HFFc6 (cell line): Measurements from ENCODE around the gene PIF1. TPM values are rescaled to one million over a fixed set of nuclear protein-coding genes. Genes with fewer than 3 reads are reported as not detected.

Experiments used
- DNase-seq: peaks from one replicate; pipeline ENCODE4 v3.0.0-alpha.2; 2018
- H3K27ac Mint-ChIP-seq: 2 replicates; pipeline ENCODE4 v1.8.0; 2020; ENCODE audit warnings: mild to moderate bottlenecking, mixed read lengths
- H3K27me3 Mint-ChIP-seq: 2 replicates; pipeline ENCODE4 v1.8.0; 2021; ENCODE audit warnings: mild to moderate bottlenecking, moderate library complexity, mixed read lengths; ENCODE audit not compliant: insufficient read depth
- H3K36me3 Mint-ChIP-seq: 2 replicates; pipeline ENCODE4 v1.8.0; 2021; ENCODE audit warnings: low read depth, mixed read lengths
- H3K4me1 Mint-ChIP-seq: 2 replicates; pipeline ENCODE4 v1.8.0; 2020; ENCODE audit warnings: low read depth, mixed read lengths
- H3K4me3 Mint-ChIP-seq: 2 replicates; pipeline ENCODE4 v1.8.0; 2020; ENCODE audit warnings: mild to moderate bottlenecking, moderate library complexity, mixed read lengths
- H3K9me3 Mint-ChIP-seq: 2 replicates; pipeline ENCODE4 v1.8.0; 2020; ENCODE audit warnings: mild to moderate bottlenecking, mixed read lengths
- total RNA-seq, 6 experiments: library from RNA; stranded (reverse); fragmentation: NEBNext Ultra II Directional; extraction: Animal tissue kit (Norgen Biotek cat#: 25700); gene quantifications; 2 replicates in 1 of 6; 3 replicates in 5 of 6; pipeline ENCODE4 v1.2.3, GENCODE V29; 2021
- TF ChIP-seq, protein P1 (sequence below): fragments of 200-600 bp; sonication (generic); IDR thresholded peaks from 2 replicates; pipeline ENCODE4 v1.5.0; 2021; ENCODE audit warnings: antibody characterized with exemption, mild to moderate bottlenecking

PIF1 gene
- total RNA-seq, 6 experiments from 2014 or later, result 4.0 to 10.7 (median 8.4) TPM

DNA sequence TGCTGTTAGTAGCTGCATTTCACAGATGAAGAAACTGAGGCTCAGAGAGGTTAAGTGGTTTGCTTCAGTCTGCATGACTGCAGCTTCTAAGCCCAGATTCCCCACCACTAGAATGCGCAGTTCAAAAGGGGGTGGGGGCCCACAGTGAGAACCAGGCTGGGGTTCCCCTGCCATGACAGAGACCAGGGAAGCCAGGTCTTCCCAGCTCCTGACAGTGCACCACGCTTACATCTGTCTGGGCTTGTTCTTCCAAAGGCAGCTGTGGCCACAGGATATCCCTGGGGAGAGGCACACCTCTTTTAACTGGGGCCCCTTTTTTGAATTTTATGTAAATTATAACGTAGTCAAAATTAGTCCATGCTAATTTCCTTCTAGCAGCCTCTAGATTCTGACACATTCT, 21.6 kb upstream of the PIF1 start:
- H3K27me3 Mint-ChIP-seq, result no peaks in the 10 kb centered on the region; the same call in 1 of the 2 replicates
- TF ChIP-seq, protein P1, sequence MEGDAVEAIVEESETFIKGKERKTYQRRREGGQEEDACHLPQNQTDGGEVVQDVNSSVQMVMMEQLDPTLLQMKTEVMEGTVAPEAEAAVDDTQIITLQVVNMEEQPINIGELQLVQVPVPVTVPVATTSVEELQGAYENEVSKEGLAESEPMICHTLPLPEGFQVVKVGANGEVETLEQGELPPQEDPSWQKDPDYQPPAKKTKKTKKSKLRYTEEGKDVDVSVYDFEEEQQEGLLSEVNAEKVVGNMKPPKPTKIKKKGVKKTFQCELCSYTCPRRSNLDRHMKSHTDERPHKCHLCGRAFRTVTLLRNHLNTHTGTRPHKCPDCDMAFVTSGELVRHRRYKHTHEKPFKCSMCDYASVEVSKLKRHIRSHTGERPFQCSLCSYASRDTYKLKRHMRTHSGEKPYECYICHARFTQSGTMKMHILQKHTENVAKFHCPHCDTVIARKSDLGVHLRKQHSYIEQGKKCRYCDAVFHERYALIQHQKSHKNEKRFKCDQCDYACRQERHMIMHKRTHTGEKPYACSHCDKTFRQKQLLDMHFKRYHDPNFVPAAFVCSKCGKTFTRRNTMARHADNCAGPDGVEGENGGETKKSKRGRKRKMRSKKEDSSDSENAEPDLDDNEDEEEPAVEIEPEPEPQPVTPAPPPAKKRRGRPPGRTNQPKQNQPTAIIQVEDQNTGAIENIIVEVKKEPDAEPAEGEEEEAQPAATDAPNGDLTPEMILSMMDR, result no peak
- no peak overlapping the region for H3K4me3 Mint-ChIP-seq
- H3K27ac Mint-ChIP-seq, result peak overlapping the region; percentile 37; the same call in 1 of the 2 replicates
- peaks cover 70% of the 10 kb centered on the region for H3K4me1 Mint-ChIP-seq
- no peak for DNase-seq
- H3K9me3 Mint-ChIP-seq, result no peaks in the 10 kb centered on the region
- peaks cover 24% of the 10 kb centered on the region for H3K36me3 Mint-ChIP-seq

DNA sequence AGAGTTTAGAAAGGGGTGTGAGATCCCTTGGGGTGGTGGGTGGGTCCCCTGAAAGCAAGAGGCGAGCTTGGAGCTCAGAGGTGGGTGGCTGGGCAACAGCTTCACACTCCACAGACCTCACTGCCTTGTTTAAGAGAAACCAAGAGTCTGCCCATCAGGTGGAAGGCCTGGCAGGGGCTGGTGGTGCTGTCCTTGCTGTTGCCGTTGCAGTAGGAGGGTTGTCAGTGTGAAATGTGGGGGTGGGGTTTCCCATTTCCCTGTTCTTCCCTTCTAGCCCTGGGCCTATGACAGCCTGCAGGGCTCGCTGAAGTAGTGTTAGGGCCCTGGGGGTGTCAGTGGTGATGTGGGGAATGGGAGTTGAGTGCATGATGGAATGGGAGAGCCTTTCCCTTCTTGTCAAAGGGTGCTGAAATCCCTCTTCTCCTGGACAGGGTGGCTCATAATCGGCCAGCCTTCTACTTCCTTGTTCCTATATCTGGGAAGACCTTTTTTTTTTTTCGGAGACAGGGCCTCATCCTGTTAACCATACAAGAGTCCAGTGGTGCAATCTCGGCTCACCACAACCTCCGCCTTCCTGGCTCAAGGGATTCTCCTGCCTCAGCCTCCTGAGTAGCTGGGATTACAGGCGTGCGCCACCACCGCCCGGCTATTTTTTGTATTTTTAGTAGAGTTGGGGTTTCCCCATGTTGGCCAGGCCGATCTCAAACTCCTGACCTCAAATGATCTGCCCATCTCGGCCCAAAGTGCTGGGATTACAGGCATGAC, 20.6 kb upstream of the PIF1 start:
- peak overlapping the region; percentile 99; the same call in 1 of the 2 replicates for H3K4me3 Mint-ChIP-seq
- H3K27ac Mint-ChIP-seq, result peak overlapping the region; percentile 64; the same call in 1 of the 2 replicates
- H3K36me3 Mint-ChIP-seq, result peaks cover 20% of the 10 kb centered on the region
- no peaks in the 10 kb centered on the region; the same call in 1 of the 2 replicates for H3K27me3 Mint-ChIP-seq
- TF ChIP-seq, protein P1, result no peak
- peaks cover 62% of the 10 kb centered on the region for H3K4me1 Mint-ChIP-seq
- no peak for DNase-seq
- H3K9me3 Mint-ChIP-seq, result no peaks in the 10 kb centered on the region

DNA sequence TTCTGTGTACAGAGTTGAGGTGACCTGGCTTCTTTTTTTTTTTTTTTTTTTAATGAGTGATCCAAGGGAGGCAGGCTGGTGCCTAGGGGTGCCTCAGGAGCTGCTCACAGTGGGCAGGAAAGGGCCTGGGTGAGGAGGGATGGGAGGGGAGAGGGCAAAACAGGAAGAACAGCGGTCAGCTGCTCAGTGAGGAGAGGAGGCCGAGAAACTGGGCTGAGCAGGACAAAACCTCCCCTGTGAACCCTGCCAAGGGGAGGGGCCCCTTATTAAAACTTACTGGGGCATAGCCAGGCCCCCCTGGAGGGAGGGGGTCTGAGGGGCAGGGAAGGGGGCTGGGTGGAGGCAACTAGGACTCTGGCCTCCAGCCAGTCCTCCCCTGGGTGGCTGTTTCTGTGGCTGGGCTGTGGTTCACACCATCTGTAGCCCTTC, 19.8 kb upstream of the PIF1 start:
- TF ChIP-seq, protein P1, result no peak
- Mint-ChIP-seq H3K4me3 (peak overlapping the region; percentile 99), H3K27ac (peak overlapping the region; percentile 91), H3K4me1 (peaks cover 62% of the 10 kb centered on the region), H3K36me3 (peaks cover 15% of the 10 kb centered on the region), H3K9me3 (no peaks in the 10 kb centered on the region), H3K27me3 (no peaks in the 10 kb centered on the region; the same call in 1 of the 2 replicates)
- DNase-seq, result no peak

DNA sequence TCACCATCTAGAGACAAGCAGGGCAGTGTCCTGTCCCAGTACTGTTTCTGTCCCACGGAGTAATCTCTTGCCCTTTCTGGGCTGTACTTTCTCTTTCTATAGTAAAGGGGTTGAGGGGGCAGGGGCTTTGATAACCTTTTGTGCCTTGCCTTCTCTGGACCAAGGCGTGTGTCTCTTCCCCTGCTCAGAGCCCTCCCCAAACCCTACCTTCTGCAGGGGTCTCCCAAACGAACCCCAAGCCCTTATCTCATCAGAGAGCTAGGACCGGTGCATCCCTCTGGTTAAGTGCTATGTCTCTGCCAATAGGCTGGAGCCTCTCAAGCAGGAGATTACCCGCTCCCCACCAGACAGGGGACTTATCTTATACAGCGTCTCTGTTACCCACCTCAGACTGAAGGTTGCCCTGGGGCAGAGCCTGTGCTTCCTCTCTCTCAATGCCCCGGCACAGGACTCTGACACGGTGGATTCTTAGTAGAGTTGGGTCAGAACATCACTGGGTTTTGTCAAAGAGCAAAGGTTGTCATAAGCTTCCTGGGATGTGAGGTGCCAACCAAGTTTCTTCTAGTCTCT, 19.2 kb upstream of the PIF1 start:
- peak overlapping the region; percentile 99 for H3K4me3 Mint-ChIP-seq
- peak overlapping the region; percentile 91 for H3K27ac Mint-ChIP-seq
- no peak for DNase-seq
- H3K36me3 Mint-ChIP-seq, result peaks cover 14% of the 10 kb centered on the region
- no peaks in the 10 kb centered on the region for H3K9me3 Mint-ChIP-seq
- TF ChIP-seq, protein P1, result no peak
- no peaks in the 10 kb centered on the region; the same call in 1 of the 2 replicates for H3K27me3 Mint-ChIP-seq
- H3K4me1 Mint-ChIP-seq, result peaks cover 59% of the 10 kb centered on the region

DNA sequence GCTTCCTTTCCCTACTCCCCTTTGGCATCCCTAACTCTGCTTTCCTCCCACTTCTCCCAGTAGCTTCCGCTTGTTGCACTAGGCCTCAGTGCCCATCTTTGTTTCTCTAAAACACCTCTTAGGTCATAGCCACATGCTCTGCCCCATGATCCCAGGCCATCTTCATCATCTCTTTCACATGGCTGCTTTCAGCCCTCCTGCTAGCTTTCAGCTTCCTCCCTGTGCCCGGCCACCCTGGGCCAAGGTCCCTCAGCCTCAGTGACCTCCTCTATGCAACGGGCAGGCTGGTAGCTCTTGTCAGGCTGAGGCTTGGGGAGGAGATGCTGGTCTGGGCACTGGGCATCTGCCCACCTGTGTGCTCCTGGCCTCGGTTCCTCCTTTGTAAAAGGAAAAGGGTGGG, 18.5 kb upstream of the PIF1 start:
- no peak for DNase-seq
- H3K9me3 Mint-ChIP-seq, result no peaks in the 10 kb centered on the region
- peak overlapping the region; percentile 91 for H3K27ac Mint-ChIP-seq
- peaks cover 59% of the 10 kb centered on the region for H3K4me1 Mint-ChIP-seq
- TF ChIP-seq, protein P1, result no peak
- no peaks in the 10 kb centered on the region; the same call in 1 of the 2 replicates for H3K27me3 Mint-ChIP-seq
- peak overlapping the region; percentile 99 for H3K4me3 Mint-ChIP-seq
- peaks cover 14% of the 10 kb centered on the region for H3K36me3 Mint-ChIP-seq
